ENCODE results near the gene KCNH2. TPM values are rescaled to one million over a fixed set of nuclear protein-coding genes. Genes with fewer than 3 reads are reported as not detected.

The KCNH2 gene
- total RNA-seq, 6 donors from 2014 or later = 0.59 to 5.7 (median 3.1) TPM

DNA sequence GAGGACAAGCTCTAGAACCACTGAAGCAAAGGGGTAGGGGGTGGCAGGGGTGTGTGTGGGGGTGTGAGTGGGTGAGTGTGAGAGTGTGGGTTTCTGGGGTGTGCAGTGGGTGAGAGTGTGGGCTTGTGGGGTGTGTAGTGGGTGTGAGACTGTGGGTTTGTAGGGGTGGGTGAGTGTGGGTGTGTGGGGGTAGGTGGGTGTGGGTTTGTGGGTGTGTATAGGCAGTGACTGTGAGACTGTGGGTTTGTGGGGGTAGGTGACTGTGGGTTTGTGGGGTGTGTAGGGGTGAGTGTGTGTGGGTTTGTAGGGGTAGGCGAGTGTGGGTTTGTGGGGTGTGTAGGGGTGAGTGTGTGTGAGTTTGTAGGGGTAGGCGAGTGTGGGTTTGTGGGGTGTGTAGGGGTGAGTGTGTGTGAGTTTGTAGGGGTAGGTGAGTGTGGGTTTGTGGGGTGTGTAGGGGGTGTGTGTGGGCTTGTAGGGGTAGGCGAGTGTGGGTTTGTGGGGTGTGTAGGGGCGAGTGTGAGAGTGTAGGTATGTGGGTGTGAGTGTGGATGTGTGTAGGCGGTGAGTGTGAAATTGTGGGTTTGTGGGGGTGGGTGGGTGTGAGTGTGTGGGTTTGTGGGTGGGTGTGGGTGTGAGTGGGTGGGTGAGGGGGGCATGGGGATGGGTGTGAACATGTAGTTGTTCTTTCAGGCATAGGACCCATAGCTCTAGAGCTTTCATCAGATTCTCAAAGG lies 21.5 kb upstream of the KCNH2 start:
- peaks cover 0 to 24% (median 0%) of the 10 kb centered on the region in 4 donors for H3K36me3 ChIP-seq
- no peak overlapping the region for H3K4me3 ChIP-seq
- DNase-seq (no peak), ATAC-seq (ENCODE audit: low FRiP score in 2 of 2) (no peak)
- H3K27ac ChIP-seq = no peak overlapping the region
- WGBS, 2 donors = 84 to 87% methylated on average over 5 of the region's 5 CpGs
- peaks cover 12 to 20% (median 17%) of the 10 kb centered on the region in 4 donors for H3K4me1 ChIP-seq
- H3K27me3 ChIP-seq = no peaks in the 10 kb centered on the region
- no peak for TF ChIP-seq POLR2A (IDR thresholded peaks at IDR 0.05)
- no peak for TF ChIP-seq CTCF (IDR thresholded peaks at IDR 0.05)
- no peak for TF ChIP-seq POLR2AphosphoS5 (IDR thresholded peaks at IDR 0.05)
- no peak for TF ChIP-seq EP300 (IDR thresholded peaks at IDR 0.05)
- no peaks in the 10 kb centered on the region for H3K9me3 ChIP-seq

DNA sequence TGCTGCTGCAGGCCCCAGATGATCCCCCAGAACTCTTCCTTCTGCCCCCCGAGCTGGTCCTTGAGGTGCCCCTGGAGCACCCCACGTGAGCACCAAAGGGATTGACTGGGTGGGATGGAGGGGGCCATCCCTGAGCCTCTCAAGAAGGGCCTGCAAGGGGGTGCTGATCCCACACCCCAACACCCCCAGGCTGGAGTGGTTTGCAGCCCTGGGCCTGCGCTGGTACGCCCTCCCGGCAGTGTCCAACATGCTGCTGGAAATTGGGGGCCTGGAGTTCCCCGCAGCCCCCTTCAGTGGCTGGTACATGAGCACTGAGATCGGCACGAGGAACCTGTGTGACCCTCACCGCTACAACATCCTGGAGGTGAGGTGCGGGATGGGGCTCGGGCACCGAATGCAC lies 20.9 kb upstream of the KCNH2 start:
- Histone ChIP-seq H3K4me3 (no peak overlapping the region), H3K36me3 (peaks cover 0 to 24% (median 0%) of the 10 kb centered on the region in 4 donors), H3K27ac (no peak overlapping the region), H3K9me3 (no peaks in the 10 kb centered on the region), H3K27me3 (no peaks in the 10 kb centered on the region), H3K4me1 (peaks cover 18 to 27% (median 24%) of the 10 kb centered on the region in 4 donors)
- TF ChIP-seq EP300 (IDR thresholded peaks at IDR 0.05) (no peak), POLR2A (IDR thresholded peaks at IDR 0.05) (no peak), CTCF (IDR thresholded peaks at IDR 0.05) (no peak)
- 88 to 91% methylated on average over 9 to 10 of the region's 12 CpGs for WGBS, 2 donors
- no peak for DNase-seq
- ATAC-seq (ENCODE audit: low FRiP score in 2 of 2) = no peak

GRCh38 chr7:150998341-150998740 lies 20.2 kb upstream of the KCNH2 start:
- TF ChIP-seq EP300 (IDR thresholded peaks at IDR 0.05) (no peak), CTCF (IDR thresholded peaks at IDR 0.05) (no peak), POLR2AphosphoS5 (IDR thresholded peaks at IDR 0.05) (no peak), POLR2A (IDR thresholded peaks at IDR 0.05) (no peak)

DNA sequence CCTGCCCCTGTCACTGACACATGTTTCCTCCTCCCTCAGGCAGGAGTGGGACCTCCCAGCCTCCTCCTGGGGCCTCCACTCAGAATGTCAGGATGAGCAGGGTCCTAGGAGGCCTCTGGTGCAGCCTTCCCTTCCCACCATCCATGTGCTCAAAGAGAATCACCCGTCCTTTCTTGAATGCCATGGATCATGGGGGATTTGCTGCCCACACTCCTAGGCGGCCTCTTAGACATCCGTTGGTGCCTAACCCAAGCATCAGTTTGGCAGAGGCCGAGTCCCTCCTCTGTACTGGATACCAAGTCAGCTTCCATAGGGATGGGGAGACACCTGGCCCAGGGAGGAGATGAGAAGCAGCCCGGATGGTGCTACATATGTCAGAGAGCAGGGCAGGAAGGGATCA lies 19.7 kb upstream of the KCNH2 start:
- ATAC-seq (ENCODE audit: low FRiP score in 2 of 2) = no peak
- WGBS, 2 donors = 87 to 93% methylated on average over 3 to 5 of the region's 5 CpGs
- peaks cover 0 to 24% (median 0%) of the 10 kb centered on the region in 4 donors for H3K36me3 ChIP-seq

More at GRCh38 chr7:150998341-150998740, 20.2 kb upstream of the KCNH2 start:
- WGBS, 2 donors = 86 to 95% methylated on average over 13 to 20 of the region's 20 CpGs
- H3K27ac ChIP-seq = no peak overlapping the region
- no peak overlapping the region for H3K4me3 ChIP-seq
- no peak for ATAC-seq (ENCODE audit: low FRiP score in 2 of 2)
- no peak for DNase-seq
- peaks cover 21 to 32% (median 25%) of the 10 kb centered on the region in 4 donors for H3K4me1 ChIP-seq
- peaks cover 0 to 24% (median 0%) of the 10 kb centered on the region in 4 donors for H3K36me3 ChIP-seq
- no peaks in the 10 kb centered on the region for H3K27me3 ChIP-seq
- H3K9me3 ChIP-seq = no peaks in the 10 kb centered on the region

More for the DNA sequence above, 19.7 kb upstream of the KCNH2 start:
- H3K27ac ChIP-seq = no peak overlapping the region
- H3K27me3 ChIP-seq = no peaks in the 10 kb centered on the region
- TF ChIP-seq POLR2A (IDR thresholded peaks at IDR 0.05) (no peak), CTCF (IDR thresholded peaks at IDR 0.05) (no peak), POLR2AphosphoS5 (IDR thresholded peaks at IDR 0.05) (no peak), EP300 (IDR thresholded peaks at IDR 0.05) (no peak)
- no peaks in the 10 kb centered on the region for H3K9me3 ChIP-seq
- H3K4me1 ChIP-seq = peaks cover 19 to 37% (median 27%) of the 10 kb centered on the region in 4 donors
- H3K4me3 ChIP-seq = no peak overlapping the region
- no peak for DNase-seq
